GM23338 (cell line): ENCODE measurements around the gene LMF1. TPM values are rescaled to one million over a fixed set of nuclear protein-coding genes. Genes with fewer than 3 reads are reported as not detected.

ENCODE experiments used
- ATAC-seq: fragments of 200-7000 bp; cut with Tn5 transposase; 3 replicates; pipeline ENCODE4 v1.9.1; 2020
- DNase-seq: peaks from one replicate; pipeline ENCODE4 v3.0.0-alpha.2; 2015; ENCODE audit warnings: low spot score
- H2AFZ ChIP-seq: fragments of 200-600 bp; sonication (generic); 2 replicates; pipeline ENCODE4 v1.8.0; 2016; ENCODE audit warnings: antibody characterized with exemption, mild to moderate bottlenecking, moderate library complexity
- H3F3A ChIP-seq: fragments of 200-600 bp; sonication (generic); replicated peaks from 2 replicates; pipeline ENCODE4 v1.8.0; 2017; ENCODE audit warnings: antibody characterized with exemption, mixed run types, low read depth
- H3K27ac ChIP-seq: fragments of 200-600 bp; sonication (generic); 2 replicates; pipeline ENCODE4 v1.6.1; 2016; ENCODE audit warnings: low read depth
- H3K27me3 ChIP-seq: fragments of 200-600 bp; sonication (generic); 2 replicates; pipeline ENCODE4 v1.8.0; 2016; ENCODE audit warnings: mild to moderate bottlenecking, mixed run types, moderate library complexity; ENCODE audit not compliant: insufficient read depth
- H3K36me3 ChIP-seq: fragments of 200-600 bp; sonication (generic); 2 replicates; pipeline ENCODE4 v1.8.0; 2016; ENCODE audit warnings: mild to moderate bottlenecking; ENCODE audit not compliant: insufficient read depth
- H3K4me1 ChIP-seq: fragments of 200-600 bp; sonication (generic); 2 replicates; pipeline ENCODE4 v1.8.0; 2016; ENCODE audit warnings: mild to moderate bottlenecking, moderate library complexity; ENCODE audit not compliant: insufficient read depth
- H3K4me2 ChIP-seq: fragments of 200-600 bp; sonication (generic); 2 replicates; pipeline ENCODE4 v1.7.1; 2017; ENCODE audit warnings: mixed run types
- H3K4me3 ChIP-seq: fragments of 200-600 bp; sonication (generic); 2 replicates; pipeline ENCODE4 v1.6.1; 2016; ENCODE audit warnings: mixed run types
- H3K79me2 ChIP-seq: fragments of 200-600 bp; sonication (generic); replicated peaks from 2 replicates; pipeline ENCODE4 v1.8.0; 2017; ENCODE audit warnings: mild to moderate bottlenecking; ENCODE audit not compliant: insufficient read depth
- H3K9me2 ChIP-seq: fragments of 200-600 bp; sonication (generic); 2 replicates; pipeline ENCODE4 v1.8.0; 2017; ENCODE audit not compliant: insufficient read depth
- H4K20me1 ChIP-seq: fragments of 200-600 bp; sonication (generic); replicated peaks from 2 replicates; pipeline ENCODE4 v1.8.0; 2017; ENCODE audit warnings: mild to moderate bottlenecking; ENCODE audit not compliant: insufficient read depth
- H3K27ac Mint-ChIP-seq: 2 replicates; pipeline ENCODE4 v1.8.0; 2020; ENCODE audit warnings: inconsistent platforms, mild to moderate bottlenecking, moderate library complexity, mixed read lengths
- H3K27me3 Mint-ChIP-seq: 3 replicates; pipeline ENCODE4 v1.8.0; 2022; ENCODE audit warnings: low read depth, mild to moderate bottlenecking, moderate library complexity, mixed read lengths, inconsistent platforms; ENCODE audit not compliant: insufficient read depth, poor library complexity
- H3K36me3 Mint-ChIP-seq: 3 replicates; pipeline ENCODE4 v1.8.0; 2021; ENCODE audit warnings: low read depth, mild to moderate bottlenecking, inconsistent platforms, moderate library complexity, mixed read lengths
- H3K4me1 Mint-ChIP-seq: 3 replicates; pipeline ENCODE4 v1.8.0; 2020; ENCODE audit warnings: mild to moderate bottlenecking, inconsistent platforms, mixed read lengths
- H3K4me3 Mint-ChIP-seq: 3 replicates; pipeline ENCODE4 v1.8.0; 2021; ENCODE audit warnings: moderate library complexity, mild to moderate bottlenecking, inconsistent platforms, mixed read lengths
- H3K9me3 Mint-ChIP-seq: 3 replicates; pipeline ENCODE4 v1.8.0; 2020; ENCODE audit warnings: moderate library complexity, mild to moderate bottlenecking, inconsistent platforms, mixed read lengths
- CREB1 ChIP-seq: fragments of 250-450 bp; sonication (Bioruptor Pico); IDR thresholded peaks from 2 replicates; pipeline ENCODE4 v1.5.0; 2020; ENCODE audit warnings: low read depth, mild to moderate bottlenecking, moderate library complexity
- CTCF ChIP-seq, 2 experiments: fragments of 200-600 bp in 1 of 2; sonication (generic) in 1 of 2; conservative IDR thresholded peaks; 2 replicates each; pipeline versions ENCODE4 v1.5.1 to v1.6.1; 2016 to 2017; ENCODE audit warnings: antibody characterized with exemption in 2 of 2, low read depth in 2 of 2, mild to moderate bottlenecking in 2 of 2, moderate library complexity in 1 of 2
- EZH2phosphoT487 ChIP-seq: fragments of 200-600 bp; sonication (generic); IDR thresholded peaks from one replicate; pipeline ENCODE4 v1.8.1; 2018; ENCODE audit warnings: antibody characterized with exemption; ENCODE audit not compliant: unreplicated experiment
- STAT1 ChIP-seq: IDR thresholded peaks from one replicate; pipeline ENCODE4 v1.6.1; 2016; ENCODE audit warnings: antibody characterized with exemption; ENCODE audit not compliant: unreplicated experiment
- ZNF462 ChIP-seq: fragments of 250-450 bp; sonication (Bioruptor Pico); IDR thresholded peaks from 2 replicates; pipeline ENCODE4 v1.5.0; 2020; ENCODE audit warnings: mild to moderate bottlenecking, moderate library complexity
- polyA plus RNA-seq: library from polyadenylated mRNA; unstranded; fragments of >200 nt; fragmentation: Nextera tagmentation; extraction: Ambion mirVana; gene quantifications from 2 replicates; pipeline ENCODE4 v1.2.1, GENCODE V29; 2016
- total RNA-seq: library from RNA; depleted of rRNA; stranded (reverse); fragments of >200 nt; shearing (Covaris generic); gene quantifications from 2 replicates; pipeline ENCODE4 v1.2.3, GENCODE V29; 2014

The LMF1 gene
- total and polyA plus RNA-seq, 2 experiments from 2014 or later: 4.2 to 10.1 TPM

- ATAC-seq (no peak), DNase-seq (no peak)
- no peaks in the 10 kb centered on the region for H3K9me2 ChIP-seq
- Mint-ChIP-seq H3K4me3 (no peak overlapping the region), H3K27me3 (peaks cover 4% of the 10 kb centered on the region), H3K27ac (no peak overlapping the region), H3K4me1 (peaks cover 4% of the 10 kb centered on the region), H3K9me3 (peaks cover 18% of the 10 kb centered on the region), H3K36me3 (peaks cover 4% of the 10 kb centered on the region; the same call in 1 of the 3 replicates)
- H3F3A ChIP-seq: peaks cover 2% of the 10 kb centered on the region; the same call in 1 of the 2 replicates
- H4K20me1 ChIP-seq: no peaks in the 10 kb centered on the region
- no peaks in the 10 kb centered on the region for H3K27me3 ChIP-seq
- H3K4me1 ChIP-seq: no peaks in the 10 kb centered on the region
- H2AFZ ChIP-seq: no peak overlapping the region
- H3K4me2 ChIP-seq: no peak overlapping the region
- H3K79me2 ChIP-seq: no peaks in the 10 kb centered on the region
- TF ChIP-seq CREB1: no peak
- H3K36me3 ChIP-seq: 0 out of 2 replicates have a peak, but pooled peaks cover 3% of the 10 kb centered on the region
- no peak overlapping the region for H3K4me3 ChIP-seq
- no peak overlapping the region for H3K27ac ChIP-seq
Observed at GRCh38 chr16:840561-841454, 130.0 kb downstream of the LMF1 start.

GRCh38 chr16:839643-840408 lies 131.0 kb downstream of the LMF1 start:
- no peak overlapping the region for H3K4me3 Mint-ChIP-seq
- H3K4me1 ChIP-seq: no peaks in the 10 kb centered on the region
- no peak overlapping the region for H3K27ac Mint-ChIP-seq
- H3K9me3 Mint-ChIP-seq: peaks cover 22% of the 10 kb centered on the region
- DNase-seq (no peak), ATAC-seq (peak; percentile 18; the same call in 1 of the 3 replicates)
- H3K79me2 ChIP-seq: no peaks in the 10 kb centered on the region
- TF ChIP-seq CREB1 (no peak), CTCF (conservative IDR thresholded peaks at IDR 0.05; ENCODE audit: low read depth in 2 of 2) (peak in 1 of 2 experiments; percentile 43; a peak in 2 of 4 replicates)
- no peak overlapping the region for H2AFZ ChIP-seq
- peaks cover 4% of the 10 kb centered on the region; the same call in 1 of the 3 replicates for H3K36me3 Mint-ChIP-seq
- H3K27ac ChIP-seq: no peak overlapping the region
- H3K27me3 Mint-ChIP-seq: peaks cover 4% of the 10 kb centered on the region
- H3K4me2 ChIP-seq: no peak overlapping the region
- H4K20me1 ChIP-seq: no peaks in the 10 kb centered on the region
- no peaks in the 10 kb centered on the region for H3K9me2 ChIP-seq
- 0 out of 2 replicates have a peak, but pooled peaks cover 3% of the 10 kb centered on the region for H3K36me3 ChIP-seq
- H3K4me3 ChIP-seq: no peak overlapping the region
- no peaks in the 10 kb centered on the region for H3F3A ChIP-seq
- H3K27me3 ChIP-seq: no peaks in the 10 kb centered on the region
- H3K4me1 Mint-ChIP-seq: peaks cover 4% of the 10 kb centered on the region

GRCh38 chr16:838741-839140 lies 132.0 kb downstream of the LMF1 start:
- H3K4me3 Mint-ChIP-seq: no peak overlapping the region
- TF ChIP-seq CREB1 (no peak), STAT1 (no peak), EZH2phosphoT487 (no peak), ZNF462 (CRISPR knock-in tag) (no peak)

More at GRCh38 chr16:838741-839140, 132.0 kb downstream of the LMF1 start:
- Histone ChIP-seq H3K27me3 (no peaks in the 10 kb centered on the region), H3K9me2 (no peaks in the 10 kb centered on the region), H3K27ac (no peak overlapping the region), H3F3A (no peaks in the 10 kb centered on the region), H3K4me2 (no peak overlapping the region), H2AFZ (no peak overlapping the region), H3K4me1 (no peaks in the 10 kb centered on the region), H4K20me1 (no peaks in the 10 kb centered on the region), H3K79me2 (no peaks in the 10 kb centered on the region), H3K36me3 (0 out of 2 replicates have a peak, but pooled peaks cover 3% of the 10 kb centered on the region), H3K4me3 (no peak overlapping the region)
- H3K36me3 Mint-ChIP-seq: peaks cover 4% of the 10 kb centered on the region; the same call in 1 of the 3 replicates
- H3K9me3 Mint-ChIP-seq: peaks cover 22% of the 10 kb centered on the region
- H3K4me1 Mint-ChIP-seq: peaks cover 4% of the 10 kb centered on the region
- ATAC-seq: no peak
- H3K27ac Mint-ChIP-seq: no peak overlapping the region
- no peak for DNase-seq
- H3K27me3 Mint-ChIP-seq: peaks cover 6% of the 10 kb centered on the region
